Measurements from ENCODE around the gene ASXL3.

ASXL3 gene

GRCh38 chr18:33577685-33578517, at the start of gene ASXL3:
TSS of gene ASXL3 (plus strand) at chr18:33578219. CDS start at chr18:33578632, 413 bp downstream.
- DNase-seq, result no peak

DNA sequence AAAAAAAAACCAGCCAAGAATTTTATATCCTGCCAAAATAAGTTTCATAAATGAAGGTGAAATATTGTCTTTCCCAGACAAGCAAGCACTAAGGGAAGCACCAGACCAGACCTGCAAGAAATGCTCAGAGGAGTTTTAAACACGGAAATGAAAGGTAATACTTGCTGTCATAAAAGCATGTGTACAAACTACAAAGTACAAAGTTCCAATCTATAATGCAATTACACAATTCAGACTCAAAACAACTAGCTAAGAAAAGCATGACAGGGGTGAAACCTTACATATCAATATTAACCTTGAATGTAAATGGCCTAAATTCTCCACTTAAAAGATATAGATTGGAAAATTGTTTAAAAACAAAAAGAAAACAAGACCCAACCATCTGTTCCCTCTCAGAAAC, 45.0 kb upstream of the ASXL3 start:
- no peak for DNase-seq

GRCh38 chr18:33536904-33537303, 41.1 kb upstream of the ASXL3 start:
- DNase-seq, result no peak

- DNase-seq, result no peak
Observed at GRCh38 chr18:33538418-33539042, 39.5 kb upstream of the ASXL3 start.

- no peak for DNase-seq
Observed at GRCh38 chr18:33540392-33540791, 37.6 kb upstream of the ASXL3 start.

DNA sequence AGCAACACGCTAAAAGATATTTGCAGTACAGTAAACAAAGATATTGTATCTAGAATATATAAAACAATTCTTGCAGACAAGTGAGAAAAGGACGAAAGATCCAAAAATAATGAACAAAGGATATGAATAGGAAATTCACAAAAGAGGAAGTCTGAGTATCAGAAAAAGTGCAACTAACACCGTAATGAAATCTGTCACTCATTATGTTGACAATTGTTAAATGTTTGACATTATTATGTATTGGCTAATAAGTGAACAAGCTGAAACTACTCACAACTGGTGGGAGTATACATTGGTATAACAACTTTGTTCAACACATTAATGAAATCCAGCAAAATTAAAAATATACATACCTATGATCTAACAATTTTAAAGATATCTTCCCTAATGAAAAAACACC, 36.7 kb upstream of the ASXL3 start:
- no peak for DNase-seq

GRCh38 chr18:33556846-33557245, 21.2 kb upstream of the ASXL3 start:
- DNase-seq, result no peak

DNA sequence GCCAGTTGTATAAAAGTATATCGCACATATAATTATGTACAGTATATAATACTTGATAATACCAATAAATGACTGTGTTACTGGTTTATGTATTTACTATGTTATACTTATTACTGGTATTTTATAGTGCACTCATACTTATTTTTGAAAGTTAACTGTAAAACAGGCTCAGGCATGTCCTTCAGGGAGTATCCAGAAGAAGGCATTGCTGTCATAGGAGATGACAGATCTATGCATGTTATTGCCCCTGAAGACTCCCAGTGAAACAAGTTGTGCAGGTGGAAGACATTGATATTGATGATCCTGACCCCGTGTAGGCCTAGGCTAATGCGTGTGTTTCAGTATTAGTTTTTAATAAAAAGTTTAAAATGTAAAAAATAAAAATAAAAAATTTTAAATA, 20.3 kb upstream of the ASXL3 start:
- no peak for DNase-seq

GRCh38 chr18:33558529-33558928, 19.5 kb upstream of the ASXL3 start:
- no peak for DNase-seq

GRCh38 chr18:33560686-33561370, 17.2 kb upstream of the ASXL3 start:
- DNase-seq, result no peak

DNA sequence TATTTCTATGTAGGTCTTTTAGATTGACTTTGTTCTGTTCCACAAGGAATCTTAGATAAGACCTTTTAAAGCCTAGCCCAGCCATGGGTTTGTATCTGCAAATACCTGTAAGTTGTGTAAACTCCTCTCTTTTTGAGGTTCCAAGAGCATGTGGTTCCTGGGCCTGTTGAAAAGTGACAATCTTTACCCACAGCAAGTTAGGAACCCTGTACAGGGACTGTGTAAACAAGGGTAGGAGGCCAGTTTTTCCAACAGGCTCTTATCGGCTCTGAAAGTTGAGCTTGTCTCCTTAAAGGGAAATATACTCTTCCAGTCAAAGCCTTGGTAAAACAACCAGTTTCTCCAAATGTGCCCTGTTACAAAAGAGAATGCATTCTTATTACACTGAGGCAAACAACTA, 15.3 kb upstream of the ASXL3 start:
- DNase-seq, result no peak

GRCh38 chr18:33567705-33568104, 10.3 kb upstream of the ASXL3 start:
- DNase-seq, result no peak

- DNase-seq, result no peak
Observed at GRCh38 chr18:33571998-33572787, 5.8 kb upstream of the ASXL3 start.

GRCh38 chr18:33573193-33573592, 4.8 kb upstream of the ASXL3 start:
- no peak for DNase-seq

DNA sequence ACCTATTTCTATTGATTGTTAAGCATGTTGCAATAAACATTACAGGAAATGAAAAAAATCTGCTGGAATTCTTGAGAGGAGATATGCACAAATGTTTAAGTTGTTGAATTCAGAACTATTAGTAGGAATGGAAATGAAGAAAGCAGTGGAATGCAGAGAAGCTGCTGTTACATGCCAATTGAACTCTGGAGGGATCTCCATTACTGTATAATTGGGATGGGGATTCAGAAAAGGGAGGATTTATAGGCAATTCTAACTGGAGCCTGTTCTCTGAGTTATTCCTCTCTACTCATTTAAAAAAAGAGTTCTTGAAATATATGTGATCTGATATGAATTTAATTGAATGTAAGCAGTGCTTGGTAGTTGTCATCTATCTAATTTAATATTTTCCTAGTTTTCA, 2.6 kb upstream of the ASXL3 start:
- DNase-seq, result no peak

DNA sequence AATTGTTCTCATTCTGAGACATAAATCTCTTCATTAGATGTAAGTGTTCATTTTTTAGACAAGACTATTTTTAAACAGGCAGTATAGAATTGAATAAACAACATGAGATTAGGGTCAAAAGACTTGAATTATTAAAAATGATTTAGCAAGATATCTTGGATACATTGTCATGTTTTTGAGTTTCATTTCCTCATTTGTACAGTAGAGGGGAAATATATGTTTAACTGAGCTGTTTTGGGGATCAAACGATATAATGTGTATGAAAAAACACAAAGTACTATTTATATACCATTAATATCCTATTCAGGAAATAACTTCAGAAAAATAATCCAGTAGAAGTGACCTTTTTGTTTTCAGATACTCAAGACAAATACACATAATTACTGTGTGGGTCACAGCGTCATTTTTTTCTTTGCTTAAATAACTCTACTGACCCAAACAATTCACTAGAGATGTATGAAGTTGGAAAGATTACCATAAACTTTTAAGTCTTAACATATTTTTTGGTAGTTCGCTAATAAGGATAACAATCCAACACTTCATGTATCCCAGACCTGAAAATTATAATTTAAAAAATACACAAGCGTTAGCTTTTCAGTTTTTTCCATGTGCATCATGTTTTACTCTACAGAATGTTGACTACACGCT, 896 bp upstream of the ASXL3 start:
- DNase-seq, result no peak

GRCh38 chr18:33578518-33579348, 714 bp downstream of the ASXL3 start:
- DNase-seq, result no peak

DNA sequence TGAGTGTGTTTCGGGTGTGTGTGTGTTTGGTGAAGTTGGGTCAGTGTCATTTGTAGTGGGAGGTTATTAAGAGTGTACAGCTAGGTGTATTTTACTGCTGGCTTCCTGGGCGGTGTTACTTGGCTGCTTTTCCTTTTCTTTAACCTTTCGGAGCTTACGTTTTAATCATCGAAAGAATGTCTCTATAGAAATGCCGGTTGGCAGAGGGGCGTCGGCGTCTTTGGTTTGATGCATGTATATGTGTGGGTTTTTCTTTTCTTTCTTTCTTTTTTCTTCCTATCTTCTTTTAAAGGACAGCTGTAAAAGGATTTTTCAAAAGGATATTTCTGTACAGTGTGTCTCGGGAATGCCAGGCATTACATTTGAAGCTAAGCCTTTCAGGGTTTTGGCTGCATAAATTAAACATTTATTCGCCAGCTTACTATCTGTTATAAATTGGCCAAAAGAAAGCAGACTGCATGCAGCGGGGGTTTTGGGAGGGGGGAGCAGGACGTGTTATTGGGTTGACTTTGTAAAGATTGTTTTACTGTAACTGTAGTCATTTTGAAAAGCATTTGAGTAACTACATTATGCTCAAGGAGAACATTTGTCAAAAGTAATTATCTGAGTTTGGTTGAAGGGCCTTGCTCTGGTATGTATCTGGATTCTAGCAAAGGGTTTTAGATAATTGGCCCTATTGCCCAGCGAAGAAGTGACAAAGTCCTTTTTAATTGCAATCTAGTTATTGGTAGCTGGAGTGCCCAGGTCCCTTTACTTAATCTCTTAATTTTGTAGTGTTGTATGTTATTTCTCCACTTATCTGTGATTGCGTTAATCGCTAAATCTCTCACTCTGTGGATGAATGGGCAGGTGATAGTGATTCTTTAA, 1.6 kb downstream of the ASXL3 start:
- DNase-seq, result no peak

GRCh38 chr18:33580546-33580945, 2.5 kb downstream of the ASXL3 start:
- no peak for DNase-seq

DNA sequence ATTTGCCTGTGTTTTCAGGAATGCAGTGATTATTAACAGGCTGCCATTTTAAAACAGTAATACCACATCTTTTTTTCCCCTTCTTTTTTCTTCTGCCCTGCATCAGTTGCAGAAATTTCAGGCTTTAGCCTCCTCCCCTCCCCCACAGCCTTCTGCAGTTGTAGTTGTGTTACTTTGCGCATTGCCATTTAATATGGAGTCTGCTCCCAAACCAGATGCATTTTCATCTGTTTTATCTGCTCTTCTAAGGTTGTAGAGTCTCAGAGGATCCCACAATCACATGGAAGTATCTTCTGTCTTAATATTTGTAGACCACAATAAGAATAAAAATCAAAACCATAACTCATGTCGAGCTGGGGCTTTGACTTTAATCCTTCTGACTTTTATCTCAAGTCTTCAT, 3.8 kb downstream of the ASXL3 start:
- no peak for DNase-seq

DNA sequence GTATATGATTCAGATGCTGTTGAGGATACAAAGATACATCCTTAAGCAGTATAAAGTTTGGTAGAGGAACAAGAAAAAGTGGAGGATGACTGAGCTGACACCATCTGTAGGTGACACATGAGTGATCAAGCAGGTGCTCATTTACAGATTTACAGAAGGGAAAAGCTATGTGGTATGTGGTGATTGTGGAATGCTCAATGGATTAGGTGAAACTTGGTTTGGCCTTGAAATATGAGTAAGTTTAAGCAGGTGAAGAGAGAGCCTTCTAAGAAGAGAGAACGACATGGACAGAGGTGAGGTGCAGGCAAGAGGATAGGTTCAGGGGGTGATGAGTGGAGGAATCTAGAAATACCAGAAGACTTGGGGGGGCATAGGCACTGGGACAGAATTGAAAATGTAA, 5.9 kb downstream of the ASXL3 start:
- no peak for DNase-seq

Data from activated CD8-positive, alpha-beta memory T cell treated with anti-CD3 and anti-CD28 coated beads for 24 hours (primary cell).